Fibroblast of pulmonary artery (primary cell): ENCODE data around the gene METTL3.

ENCODE experiments used
- DNase-seq: peaks from one replicate; pipeline ENCODE4 v3.0.0-alpha.2; 2010; ENCODE audit warnings: low read depth
- H3K4me3 ChIP-seq: replicated peaks from 2 replicates; pipeline ENCODE4 v1.5.1; 2011; ENCODE audit warnings: low read depth, mild to moderate bottlenecking, control low read depth, low read length, moderate library complexity
- CTCF ChIP-seq: IDR thresholded peaks from 2 replicates; pipeline ENCODE4 v1.5.1; 2011; ENCODE audit warnings: mild to moderate bottlenecking, control low read depth, low read length, inconsistent platforms; ENCODE audit errors: missing control alignments

The METTL3 gene

GRCh38 chr14:21526672-21527317, 15.7 kb upstream of the METTL3 start:
- TF ChIP-seq CTCF = no peak
- H3K4me3 ChIP-seq = peak overlapping the region; percentile 70
- no peak for DNase-seq

GRCh38 chr14:21525962-21526671, 15.0 kb upstream of the METTL3 start, which contains the start of gene SALL2:
SALL2 (minus strand) TSS chr14:21526346; CDS start chr14:21526127, 219 bp downstream.
- DNase-seq = peak; percentile 61
- peak within 1 kb of the TSS; percentile 70 for H3K4me3 ChIP-seq
- no peak for TF ChIP-seq CTCF

- H3K4me3 ChIP-seq = peak overlapping the region; percentile 70
- no peak for DNase-seq
- no peak for TF ChIP-seq CTCF
Observed at GRCh38 chr14:21525571-21525961, 14.4 kb upstream of the METTL3 start.

GRCh38 chr14:21524575-21525490, 13.7 kb upstream of the METTL3 start:
- peak overlapping the region; percentile 70 for H3K4me3 ChIP-seq
- TF ChIP-seq CTCF = no peak

GRCh38 chr14:21523203-21523602, 12.1 kb upstream of the METTL3 start:
- no peak overlapping the region for H3K4me3 ChIP-seq
- no peak for DNase-seq
- TF ChIP-seq CTCF = no peak

More at GRCh38 chr14:21524575-21525490, 13.7 kb upstream of the METTL3 start:
- DNase-seq = no peak

- TF ChIP-seq CTCF = no peak
- peak; percentile 67 for DNase-seq
- H3K4me3 ChIP-seq = no peak overlapping the region
Observed at GRCh38 chr14:21521501-21521900, 10.4 kb upstream of the METTL3 start.
